GM23338 (cell line): ENCODE data around the gene CYP46A1. TPM values are rescaled to one million over a fixed set of nuclear protein-coding genes. Genes with fewer than 3 reads are reported as not detected.

Source experiments
- ATAC-seq: fragments of 200-7000 bp; cut with Tn5 transposase; 3 replicates; pipeline ENCODE4 v1.9.1; 2020
- DNase-seq: peaks from one replicate; pipeline ENCODE4 v3.0.0-alpha.2; 2015; ENCODE audit warnings: low spot score
- H2AFZ ChIP-seq: fragments of 200-600 bp; sonication (generic); 2 replicates; pipeline ENCODE4 v1.8.0; 2016; ENCODE audit warnings: antibody characterized with exemption, mild to moderate bottlenecking, moderate library complexity
- H3F3A ChIP-seq: fragments of 200-600 bp; sonication (generic); replicated peaks from 2 replicates; pipeline ENCODE4 v1.8.0; 2017; ENCODE audit warnings: antibody characterized with exemption, mixed run types, low read depth
- H3K27ac ChIP-seq: fragments of 200-600 bp; sonication (generic); 2 replicates; pipeline ENCODE4 v1.6.1; 2016; ENCODE audit warnings: low read depth
- H3K27me3 ChIP-seq: fragments of 200-600 bp; sonication (generic); 2 replicates; pipeline ENCODE4 v1.8.0; 2016; ENCODE audit warnings: mild to moderate bottlenecking, mixed run types, moderate library complexity; ENCODE audit not compliant: insufficient read depth
- H3K36me3 ChIP-seq: fragments of 200-600 bp; sonication (generic); 2 replicates; pipeline ENCODE4 v1.8.0; 2016; ENCODE audit warnings: mild to moderate bottlenecking; ENCODE audit not compliant: insufficient read depth
- H3K4me1 ChIP-seq: fragments of 200-600 bp; sonication (generic); 2 replicates; pipeline ENCODE4 v1.8.0; 2016; ENCODE audit warnings: mild to moderate bottlenecking, moderate library complexity; ENCODE audit not compliant: insufficient read depth
- H3K4me2 ChIP-seq: fragments of 200-600 bp; sonication (generic); 2 replicates; pipeline ENCODE4 v1.7.1; 2017; ENCODE audit warnings: mixed run types
- H3K4me3 ChIP-seq: fragments of 200-600 bp; sonication (generic); 2 replicates; pipeline ENCODE4 v1.6.1; 2016; ENCODE audit warnings: mixed run types
- H3K79me2 ChIP-seq: fragments of 200-600 bp; sonication (generic); replicated peaks from 2 replicates; pipeline ENCODE4 v1.8.0; 2017; ENCODE audit warnings: mild to moderate bottlenecking; ENCODE audit not compliant: insufficient read depth
- H3K9me2 ChIP-seq: fragments of 200-600 bp; sonication (generic); 2 replicates; pipeline ENCODE4 v1.8.0; 2017; ENCODE audit not compliant: insufficient read depth
- H4K20me1 ChIP-seq: fragments of 200-600 bp; sonication (generic); replicated peaks from 2 replicates; pipeline ENCODE4 v1.8.0; 2017; ENCODE audit warnings: mild to moderate bottlenecking; ENCODE audit not compliant: insufficient read depth
- H3K27ac Mint-ChIP-seq: 2 replicates; pipeline ENCODE4 v1.8.0; 2020; ENCODE audit warnings: inconsistent platforms, mild to moderate bottlenecking, moderate library complexity, mixed read lengths
- H3K27me3 Mint-ChIP-seq: 3 replicates; pipeline ENCODE4 v1.8.0; 2022; ENCODE audit warnings: low read depth, mild to moderate bottlenecking, moderate library complexity, mixed read lengths, inconsistent platforms; ENCODE audit not compliant: insufficient read depth, poor library complexity
- H3K36me3 Mint-ChIP-seq: 3 replicates; pipeline ENCODE4 v1.8.0; 2021; ENCODE audit warnings: low read depth, mild to moderate bottlenecking, inconsistent platforms, moderate library complexity, mixed read lengths
- H3K4me1 Mint-ChIP-seq: 3 replicates; pipeline ENCODE4 v1.8.0; 2020; ENCODE audit warnings: mild to moderate bottlenecking, inconsistent platforms, mixed read lengths
- H3K4me3 Mint-ChIP-seq: 3 replicates; pipeline ENCODE4 v1.8.0; 2021; ENCODE audit warnings: moderate library complexity, mild to moderate bottlenecking, inconsistent platforms, mixed read lengths
- H3K9me3 Mint-ChIP-seq: 3 replicates; pipeline ENCODE4 v1.8.0; 2020; ENCODE audit warnings: moderate library complexity, mild to moderate bottlenecking, inconsistent platforms, mixed read lengths
- CREB1 ChIP-seq: fragments of 250-450 bp; sonication (Bioruptor Pico); IDR thresholded peaks from 2 replicates; pipeline ENCODE4 v1.5.0; 2020; ENCODE audit warnings: low read depth, mild to moderate bottlenecking, moderate library complexity
- EZH2 ChIP-seq: fragments of 200-600 bp; sonication (generic); IDR thresholded peaks from one replicate; pipeline ENCODE4 v1.8.0; 2017; ENCODE audit warnings: antibody characterized with exemption, mild to moderate bottlenecking, low read depth; ENCODE audit not compliant: unreplicated experiment
- EZH2phosphoT487 ChIP-seq: fragments of 200-600 bp; sonication (generic); IDR thresholded peaks from one replicate; pipeline ENCODE4 v1.8.1; 2018; ENCODE audit warnings: antibody characterized with exemption; ENCODE audit not compliant: unreplicated experiment
- JUNB ChIP-seq: IDR thresholded peaks from one replicate; pipeline ENCODE4 v1.6.1; 2016; ENCODE audit warnings: antibody characterized with exemption; ENCODE audit not compliant: unreplicated experiment
- NANOG ChIP-seq: IDR thresholded peaks from 2 replicates; pipeline ENCODE4 v1.6.1; 2016; ENCODE audit warnings: antibody characterized with exemption, borderline replicate concordance
- POLR2AphosphoS5 ChIP-seq: IDR thresholded peaks from 2 replicates; pipeline ENCODE4 v1.6.1; 2016; ENCODE audit warnings: antibody characterized with exemption, low read depth
- STAT1 ChIP-seq: IDR thresholded peaks from one replicate; pipeline ENCODE4 v1.6.1; 2016; ENCODE audit warnings: antibody characterized with exemption; ENCODE audit not compliant: unreplicated experiment
- ZNF114 ChIP-seq: fragments of 250-450 bp; sonication (Bioruptor Pico); IDR thresholded peaks from 2 replicates; pipeline ENCODE4 v1.5.0; 2020; ENCODE audit warnings: mild to moderate bottlenecking, moderate library complexity
- ZNF331 ChIP-seq: fragments of 250-450 bp; sonication (Bioruptor Pico); IDR thresholded peaks from 2 replicates; pipeline ENCODE4 v1.5.0; 2020; ENCODE audit warnings: low read depth, mild to moderate bottlenecking, moderate library complexity
- polyA plus RNA-seq: library from polyadenylated mRNA; unstranded; fragments of >200 nt; fragmentation: Nextera tagmentation; extraction: Ambion mirVana; gene quantifications from 2 replicates; pipeline ENCODE4 v1.2.1, GENCODE V29; 2016
- total RNA-seq: library from RNA; depleted of rRNA; stranded (reverse); fragments of >200 nt; shearing (Covaris generic); gene quantifications from 2 replicates; pipeline ENCODE4 v1.2.3, GENCODE V29; 2014
- TF ChIP-seq, protein P1 (sequence below): IDR thresholded peaks from one replicate; pipeline ENCODE4 v1.6.1; 2018; ENCODE audit warnings: antibody characterized with exemption; ENCODE audit not compliant: unreplicated experiment
- TF ChIP-seq, protein P2 (sequence below): fragments of 250-450 bp; sonication (Bioruptor Pico); IDR thresholded peaks from 2 replicates; pipeline ENCODE4 v1.5.0; 2020; ENCODE audit warnings: mild to moderate bottlenecking, moderate library complexity
- TF ChIP-seq, protein P3 (sequence below): IDR thresholded peaks from 2 replicates; pipeline ENCODE4 v1.6.1; 2016; ENCODE audit warnings: antibody characterized with exemption
- TF ChIP-seq, protein P4 (sequence below), 2 experiments: fragments of 200-600 bp in 1 of 2; sonication (generic) in 1 of 2; conservative IDR thresholded peaks; 2 replicates each; pipeline versions ENCODE4 v1.5.1 to v1.6.1; 2016 to 2017; ENCODE audit warnings: antibody characterized with exemption in 2 of 2, low read depth in 2 of 2, mild to moderate bottlenecking in 2 of 2, moderate library complexity in 1 of 2

The CYP46A1 gene
- total and polyA plus RNA-seq, 2 experiments from 2014 or later, result 0.59 to 0.66 TPM

DNA sequence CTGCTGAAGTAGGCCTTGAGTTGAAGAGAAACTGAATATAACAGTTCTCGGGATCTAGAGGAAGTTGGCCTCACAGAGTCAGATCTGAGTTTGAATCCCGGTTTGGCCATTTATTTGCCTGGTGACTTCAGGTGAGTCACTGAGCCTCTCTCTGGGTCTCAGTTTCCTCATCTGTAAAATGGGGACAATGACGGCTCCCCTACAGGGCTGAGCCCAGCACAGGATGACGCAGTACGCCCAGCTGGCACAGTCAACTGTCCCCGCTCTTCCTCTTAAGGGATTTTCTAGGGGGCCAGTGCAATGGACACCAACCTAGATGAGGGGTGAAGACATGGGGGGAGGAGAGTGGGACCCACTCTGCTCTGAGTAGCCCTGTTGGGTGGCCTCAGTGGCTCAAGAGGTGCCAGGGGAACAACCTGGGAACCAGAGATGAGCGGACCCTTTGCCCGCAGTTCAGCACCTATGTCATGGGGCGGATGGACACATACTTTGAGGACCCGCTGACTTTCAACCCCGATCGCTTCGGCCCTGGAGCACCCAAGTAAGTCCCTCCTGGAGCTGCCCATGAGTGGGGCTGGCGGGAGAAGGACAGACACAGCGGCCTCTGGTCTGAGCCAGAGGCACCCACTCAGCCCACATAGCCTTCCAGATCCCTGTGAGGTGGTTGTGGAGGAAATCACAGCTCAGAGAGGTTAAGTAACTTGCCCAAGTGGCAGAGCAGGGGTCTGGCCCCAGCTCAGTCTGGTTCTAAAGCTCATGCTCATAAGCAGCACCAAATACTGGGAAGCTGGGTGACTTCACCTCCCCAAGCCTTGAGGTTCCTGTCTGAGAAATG is 41.1 kb downstream of the CYP46A1 start:
- Mint-ChIP-seq H3K27ac (no peak overlapping the region), H3K9me3 (no peaks in the 10 kb centered on the region), H3K36me3 (no peaks in the 10 kb centered on the region), H3K4me3 (no peak overlapping the region), H3K27me3 (peaks cover 13% of the 10 kb centered on the region), H3K4me1 (peaks cover 2% of the 10 kb centered on the region; the same call in 2 of the 3 replicates)
- Histone ChIP-seq H3K4me2 (no peak overlapping the region), H3K79me2 (no peaks in the 10 kb centered on the region), H4K20me1 (no peaks in the 10 kb centered on the region), H2AFZ (no peak overlapping the region), H3K4me3 (no peak overlapping the region), H3K27me3 (no peaks in the 10 kb centered on the region), H3K36me3 (no peaks in the 10 kb centered on the region), H3K27ac (no peak overlapping the region), H3K4me1 (no peaks in the 10 kb centered on the region), H3K9me2 (no peaks in the 10 kb centered on the region), H3F3A (no peaks in the 10 kb centered on the region)
- DNase-seq (no peak), ATAC-seq (no peak)
- TF ChIP-seq STAT1 (no peak), NANOG (no peak), EZH2 (no peak), ZNF114 (CRISPR knock-in tag) (no peak), EZH2phosphoT487 (no peak), POLR2AphosphoS5 (no peak), JUNB (no peak), ZNF331 (CRISPR knock-in tag) (no peak), CREB1 (CRISPR knock-in tag) (no peak)
- TF ChIP-seq, protein P1, sequence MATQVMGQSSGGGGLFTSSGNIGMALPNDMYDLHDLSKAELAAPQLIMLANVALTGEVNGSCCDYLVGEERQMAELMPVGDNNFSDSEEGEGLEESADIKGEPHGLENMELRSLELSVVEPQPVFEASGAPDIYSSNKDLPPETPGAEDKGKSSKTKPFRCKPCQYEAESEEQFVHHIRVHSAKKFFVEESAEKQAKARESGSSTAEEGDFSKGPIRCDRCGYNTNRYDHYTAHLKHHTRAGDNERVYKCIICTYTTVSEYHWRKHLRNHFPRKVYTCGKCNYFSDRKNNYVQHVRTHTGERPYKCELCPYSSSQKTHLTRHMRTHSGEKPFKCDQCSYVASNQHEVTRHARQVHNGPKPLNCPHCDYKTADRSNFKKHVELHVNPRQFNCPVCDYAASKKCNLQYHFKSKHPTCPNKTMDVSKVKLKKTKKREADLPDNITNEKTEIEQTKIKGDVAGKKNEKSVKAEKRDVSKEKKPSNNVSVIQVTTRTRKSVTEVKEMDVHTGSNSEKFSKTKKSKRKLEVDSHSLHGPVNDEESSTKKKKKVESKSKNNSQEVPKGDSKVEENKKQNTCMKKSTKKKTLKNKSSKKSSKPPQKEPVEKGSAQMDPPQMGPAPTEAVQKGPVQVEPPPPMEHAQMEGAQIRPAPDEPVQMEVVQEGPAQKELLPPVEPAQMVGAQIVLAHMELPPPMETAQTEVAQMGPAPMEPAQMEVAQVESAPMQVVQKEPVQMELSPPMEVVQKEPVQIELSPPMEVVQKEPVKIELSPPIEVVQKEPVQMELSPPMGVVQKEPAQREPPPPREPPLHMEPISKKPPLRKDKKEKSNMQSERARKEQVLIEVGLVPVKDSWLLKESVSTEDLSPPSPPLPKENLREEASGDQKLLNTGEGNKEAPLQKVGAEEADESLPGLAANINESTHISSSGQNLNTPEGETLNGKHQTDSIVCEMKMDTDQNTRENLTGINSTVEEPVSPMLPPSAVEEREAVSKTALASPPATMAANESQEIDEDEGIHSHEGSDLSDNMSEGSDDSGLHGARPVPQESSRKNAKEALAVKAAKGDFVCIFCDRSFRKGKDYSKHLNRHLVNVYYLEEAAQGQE, result no peak
- TF ChIP-seq, protein P2, sequence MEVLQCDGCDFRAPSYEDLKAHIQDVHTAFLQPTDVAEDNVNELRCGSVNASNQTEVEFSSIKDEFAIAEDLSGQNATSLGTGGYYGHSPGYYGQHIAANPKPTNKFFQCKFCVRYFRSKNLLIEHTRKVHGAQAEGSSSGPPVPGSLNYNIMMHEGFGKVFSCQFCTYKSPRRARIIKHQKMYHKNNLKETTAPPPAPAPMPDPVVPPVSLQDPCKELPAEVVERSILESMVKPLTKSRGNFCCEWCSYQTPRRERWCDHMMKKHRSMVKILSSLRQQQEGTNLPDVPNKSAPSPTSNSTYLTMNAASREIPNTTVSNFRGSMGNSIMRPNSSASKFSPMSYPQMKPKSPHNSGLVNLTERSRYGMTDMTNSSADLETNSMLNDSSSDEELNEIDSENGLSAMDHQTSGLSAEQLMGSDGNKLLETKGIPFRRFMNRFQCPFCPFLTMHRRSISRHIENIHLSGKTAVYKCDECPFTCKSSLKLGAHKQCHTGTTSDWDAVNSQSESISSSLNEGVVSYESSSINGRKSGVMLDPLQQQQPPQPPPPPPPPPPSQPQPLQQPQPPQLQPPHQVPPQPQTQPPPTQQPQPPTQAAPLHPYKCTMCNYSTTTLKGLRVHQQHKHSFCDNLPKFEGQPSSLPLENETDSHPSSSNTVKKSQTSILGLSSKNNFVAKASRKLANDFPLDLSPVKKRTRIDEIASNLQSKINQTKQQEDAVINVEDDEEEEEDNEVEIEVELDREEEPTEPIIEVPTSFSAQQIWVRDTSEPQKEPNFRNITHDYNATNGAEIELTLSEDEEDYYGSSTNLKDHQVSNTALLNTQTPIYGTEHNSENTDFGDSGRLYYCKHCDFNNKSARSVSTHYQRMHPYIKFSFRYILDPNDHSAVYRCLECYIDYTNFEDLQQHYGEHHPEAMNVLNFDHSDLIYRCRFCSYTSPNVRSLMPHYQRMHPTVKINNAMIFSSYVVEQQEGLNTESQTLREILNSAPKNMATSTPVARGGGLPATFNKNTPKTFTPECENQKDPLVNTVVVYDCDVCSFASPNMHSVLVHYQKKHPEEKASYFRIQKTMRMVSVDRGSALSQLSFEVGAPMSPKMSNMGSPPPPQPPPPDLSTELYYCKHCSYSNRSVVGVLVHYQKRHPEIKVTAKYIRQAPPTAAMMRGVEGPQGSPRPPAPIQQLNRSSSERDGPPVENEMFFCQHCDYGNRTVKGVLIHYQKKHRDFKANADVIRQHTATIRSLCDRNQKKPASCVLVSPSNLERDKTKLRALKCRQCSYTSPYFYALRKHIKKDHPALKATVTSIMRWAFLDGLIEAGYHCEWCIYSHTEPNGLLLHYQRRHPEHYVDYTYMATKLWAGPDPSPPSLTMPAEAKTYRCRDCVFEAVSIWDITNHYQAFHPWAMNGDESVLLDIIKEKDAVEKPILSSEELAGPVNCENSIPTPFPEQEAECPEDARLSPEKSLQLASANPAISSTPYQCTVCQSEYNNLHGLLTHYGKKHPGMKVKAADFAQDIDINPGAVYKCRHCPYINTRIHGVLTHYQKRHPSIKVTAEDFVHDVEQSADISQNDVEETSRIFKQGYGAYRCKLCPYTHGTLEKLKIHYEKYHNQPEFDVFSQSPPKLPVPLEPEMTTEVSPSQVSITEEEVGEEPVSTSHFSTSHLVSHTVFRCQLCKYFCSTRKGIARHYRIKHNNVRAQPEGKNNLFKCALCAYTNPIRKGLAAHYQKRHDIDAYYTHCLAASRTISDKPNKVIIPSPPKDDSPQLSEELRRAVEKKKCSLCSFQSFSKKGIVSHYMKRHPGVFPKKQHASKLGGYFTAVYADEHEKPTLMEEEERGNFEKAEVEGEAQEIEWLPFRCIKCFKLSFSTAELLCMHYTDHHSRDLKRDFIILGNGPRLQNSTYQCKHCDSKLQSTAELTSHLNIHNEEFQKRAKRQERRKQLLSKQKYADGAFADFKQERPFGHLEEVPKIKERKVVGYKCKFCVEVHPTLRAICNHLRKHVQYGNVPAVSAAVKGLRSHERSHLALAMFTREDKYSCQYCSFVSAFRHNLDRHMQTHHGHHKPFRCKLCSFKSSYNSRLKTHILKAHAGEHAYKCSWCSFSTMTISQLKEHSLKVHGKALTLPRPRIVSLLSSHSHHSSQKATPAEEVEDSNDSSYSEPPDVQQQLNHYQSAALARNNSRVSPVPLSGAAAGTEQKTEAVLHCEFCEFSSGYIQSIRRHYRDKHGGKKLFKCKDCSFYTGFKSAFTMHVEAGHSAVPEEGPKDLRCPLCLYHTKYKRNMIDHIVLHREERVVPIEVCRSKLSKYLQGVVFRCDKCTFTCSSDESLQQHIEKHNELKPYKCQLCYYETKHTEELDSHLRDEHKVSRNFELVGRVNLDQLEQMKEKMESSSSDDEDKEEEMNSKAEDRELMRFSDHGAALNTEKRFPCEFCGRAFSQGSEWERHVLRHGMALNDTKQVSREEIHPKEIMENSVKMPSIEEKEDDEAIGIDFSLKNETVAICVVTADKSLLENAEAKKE, result no peak
- TF ChIP-seq, protein P3, sequence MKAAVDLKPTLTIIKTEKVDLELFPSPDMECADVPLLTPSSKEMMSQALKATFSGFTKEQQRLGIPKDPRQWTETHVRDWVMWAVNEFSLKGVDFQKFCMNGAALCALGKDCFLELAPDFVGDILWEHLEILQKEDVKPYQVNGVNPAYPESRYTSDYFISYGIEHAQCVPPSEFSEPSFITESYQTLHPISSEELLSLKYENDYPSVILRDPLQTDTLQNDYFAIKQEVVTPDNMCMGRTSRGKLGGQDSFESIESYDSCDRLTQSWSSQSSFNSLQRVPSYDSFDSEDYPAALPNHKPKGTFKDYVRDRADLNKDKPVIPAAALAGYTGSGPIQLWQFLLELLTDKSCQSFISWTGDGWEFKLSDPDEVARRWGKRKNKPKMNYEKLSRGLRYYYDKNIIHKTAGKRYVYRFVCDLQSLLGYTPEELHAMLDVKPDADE, result no peak
- TF ChIP-seq, protein P4, sequence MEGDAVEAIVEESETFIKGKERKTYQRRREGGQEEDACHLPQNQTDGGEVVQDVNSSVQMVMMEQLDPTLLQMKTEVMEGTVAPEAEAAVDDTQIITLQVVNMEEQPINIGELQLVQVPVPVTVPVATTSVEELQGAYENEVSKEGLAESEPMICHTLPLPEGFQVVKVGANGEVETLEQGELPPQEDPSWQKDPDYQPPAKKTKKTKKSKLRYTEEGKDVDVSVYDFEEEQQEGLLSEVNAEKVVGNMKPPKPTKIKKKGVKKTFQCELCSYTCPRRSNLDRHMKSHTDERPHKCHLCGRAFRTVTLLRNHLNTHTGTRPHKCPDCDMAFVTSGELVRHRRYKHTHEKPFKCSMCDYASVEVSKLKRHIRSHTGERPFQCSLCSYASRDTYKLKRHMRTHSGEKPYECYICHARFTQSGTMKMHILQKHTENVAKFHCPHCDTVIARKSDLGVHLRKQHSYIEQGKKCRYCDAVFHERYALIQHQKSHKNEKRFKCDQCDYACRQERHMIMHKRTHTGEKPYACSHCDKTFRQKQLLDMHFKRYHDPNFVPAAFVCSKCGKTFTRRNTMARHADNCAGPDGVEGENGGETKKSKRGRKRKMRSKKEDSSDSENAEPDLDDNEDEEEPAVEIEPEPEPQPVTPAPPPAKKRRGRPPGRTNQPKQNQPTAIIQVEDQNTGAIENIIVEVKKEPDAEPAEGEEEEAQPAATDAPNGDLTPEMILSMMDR (conservative IDR thresholded peaks at IDR 0.05; ENCODE audit: low read depth in 2 of 2), result no peak
